Activated naive CD4-positive, alpha-beta T cell treated with anti-CD3 and anti-CD28 coated beads, Interleukin-2, amount 10 ng/mL, durations not matched to agents 7 days and 5 days (primary cell): ENCODE results near the gene TIMM8A.
"Not testable (repeated sequence)": the region's sequence is repeated elsewhere in the genome, so short reads cannot be mapped to it uniquely, and the experiment has no call there.

Source experiments
- CTCF ChIA-PET: fragments of 350-600 bp; sonication (Branson Sonifier 250); formaldehyde crosslinking; loops from one replicate; lab custom pipeline; 2021; ENCODE audit warnings: antibody characterized with exemption; lab: Charles Lee
- DNase-seq: peaks from one replicate; pipeline ENCODE4 v3.0.0-alpha.2; 2020
- H3K27ac Mint-ChIP-seq: one replicate; pipeline ENCODE4 v1.8.0; 2021; ENCODE audit warnings: mild to moderate bottlenecking, moderate library complexity, mixed read lengths
- H3K27me3 Mint-ChIP-seq: one replicate; pipeline ENCODE4 v1.8.0; 2021; ENCODE audit warnings: mild to moderate bottlenecking, mixed read lengths
- H3K36me3 Mint-ChIP-seq: one replicate; pipeline ENCODE4 v1.8.0; 2021; ENCODE audit warnings: mixed read lengths
- H3K4me1 Mint-ChIP-seq: one replicate; pipeline ENCODE4 v1.8.0; 2021; ENCODE audit warnings: mixed read lengths
- H3K4me3 Mint-ChIP-seq: one replicate; pipeline ENCODE4 v1.8.0; 2021; ENCODE audit warnings: mild to moderate bottlenecking, moderate library complexity, mixed read lengths
- H3K9me3 Mint-ChIP-seq: one replicate; pipeline ENCODE4 v1.8.0; 2021; ENCODE audit warnings: mixed read lengths

The TIMM8A gene

GRCh38 chrX:101326600-101326999 lies 21.9 kb downstream of the TIMM8A start:
- DNase-seq, H3K36me3 Mint-ChIP-seq, H3K9me3 Mint-ChIP-seq, H3K4me3 Mint-ChIP-seq, H3K27ac Mint-ChIP-seq, CTCF ChIA-PET, H3K4me1 Mint-ChIP-seq, H3K27me3 Mint-ChIP-seq: not testable (repeated sequence)

- CTCF ChIA-PET, result no interaction called here
- Mint-ChIP-seq H3K9me3 (no peaks in the 10 kb centered on the region), H3K27ac (no peak overlapping the region), H3K4me3 (no peak overlapping the region), H3K27me3 (no peaks in the 10 kb centered on the region), H3K36me3 (no peaks in the 10 kb centered on the region), H3K4me1 (no peaks in the 10 kb centered on the region)
- no peak for DNase-seq
Observed at GRCh38 chrX:101303790-101304189, 44.8 kb downstream of the TIMM8A start.
